CMK (cell line): ENCODE measurements around the gene FAM50B.

Experiments used
- DNase-seq: peaks from one replicate; pipeline ENCODE4 v3.0.0-alpha.2; 2010; ENCODE audit warnings: low read depth

The FAM50B gene

GRCh38 chr6:3848925-3849605 is at the start of gene FAM50B:
FAM50B (plus strand) TSS chr6:3849373; CDS start chr6:3849812, 439 bp downstream.
- no peak for DNase-seq

GRCh38 chr6:3799719-3800118 is 49.5 kb upstream of the FAM50B start:
- DNase-seq: no peak

GRCh38 chr6:3800850-3801591 is 48.2 kb upstream of the FAM50B start:
- no peak for DNase-seq

- no peak for DNase-seq
Observed at GRCh38 chr6:3801960-3802359, 47.2 kb upstream of the FAM50B start.

- DNase-seq: no peak
Observed at GRCh38 chr6:3803627-3804468, 45.3 kb upstream of the FAM50B start.

- no peak for DNase-seq
Observed at GRCh38 chr6:3804964-3805363, 44.2 kb upstream of the FAM50B start.

GRCh38 chr6:3805448-3806123 is 43.6 kb upstream of the FAM50B start:
- no peak for DNase-seq

GRCh38 chr6:3806169-3806922 is 42.8 kb upstream of the FAM50B start:
- DNase-seq: no peak

- no peak for DNase-seq
Observed at GRCh38 chr6:3808199-3808598, 41.0 kb upstream of the FAM50B start.

- DNase-seq: no peak
Observed at GRCh38 chr6:3808759-3809514, 40.2 kb upstream of the FAM50B start.

- no peak for DNase-seq
Observed at GRCh38 chr6:3809515-3809891, 39.7 kb upstream of the FAM50B start.

- DNase-seq: no peak
Observed at GRCh38 chr6:3809982-3810381, 39.2 kb upstream of the FAM50B start.

- DNase-seq: no peak
Observed at GRCh38 chr6:3811191-3811590, 38.0 kb upstream of the FAM50B start.

- DNase-seq: no peak
Observed at GRCh38 chr6:3812596-3812995, 36.6 kb upstream of the FAM50B start.

- no peak for DNase-seq
Observed at GRCh38 chr6:3813150-3813780, 35.9 kb upstream of the FAM50B start.

- DNase-seq: no peak
Observed at GRCh38 chr6:3813918-3814317, 35.3 kb upstream of the FAM50B start.

- no peak for DNase-seq
Observed at GRCh38 chr6:3814539-3814938, 34.6 kb upstream of the FAM50B start.

- no peak for DNase-seq
Observed at GRCh38 chr6:3816251-3816650, 32.9 kb upstream of the FAM50B start.

- no peak for DNase-seq
Observed at GRCh38 chr6:3819161-3820110, 29.7 kb upstream of the FAM50B start.
